Measurements from ENCODE around the gene FANCC.
"Not testable (repeated sequence)": the region's sequence is repeated elsewhere in the genome, so short reads cannot be mapped to it uniquely, and the experiment has no call there.

The FANCC gene

DNA sequence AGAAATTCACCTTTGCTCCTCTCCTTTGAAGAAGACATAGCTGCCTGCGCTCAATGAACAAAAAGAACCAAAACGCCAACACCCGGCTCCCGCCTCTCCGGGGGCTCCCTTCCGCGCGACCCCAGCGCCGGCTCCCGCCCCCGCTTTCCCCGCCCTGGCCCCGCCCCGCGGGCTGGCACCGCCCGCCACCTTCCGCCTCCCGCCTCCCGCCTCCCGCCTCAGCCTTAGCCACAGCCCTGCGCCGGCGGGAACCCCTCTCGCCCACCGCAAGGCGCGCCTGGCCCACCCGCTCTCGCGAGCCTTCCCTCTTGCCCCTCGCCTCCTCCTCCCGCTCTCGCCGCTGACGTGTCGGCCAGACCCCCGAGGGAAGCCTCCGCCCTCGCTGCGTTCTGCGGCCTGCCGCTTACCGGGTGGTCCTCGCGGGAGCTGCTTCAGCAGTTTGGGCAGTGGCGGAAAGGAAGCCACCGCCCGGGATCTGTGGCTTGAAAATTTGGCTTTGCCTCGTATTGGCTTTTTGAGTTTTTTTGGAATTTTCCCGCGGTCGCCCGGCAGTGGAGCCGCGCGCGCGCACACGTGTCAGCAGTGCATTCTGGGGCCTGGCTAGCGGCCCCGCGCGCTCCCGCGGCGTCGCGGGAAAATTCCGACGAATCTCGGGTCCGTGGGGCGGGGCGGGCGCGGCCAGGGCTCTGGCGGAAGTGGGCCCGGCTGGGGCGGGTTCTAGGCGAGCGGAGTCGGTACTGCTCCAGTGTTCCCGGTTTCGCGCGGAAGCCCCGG, at the start of gene FANCC:
Gene FANCC (minus strand): TSS at position 591 of the 774 bp plus-strand sequence. CDS start 68,418 bp downstream, outside the sequence.
- peak; percentile 82 to 93 for DNase-seq

DNA sequence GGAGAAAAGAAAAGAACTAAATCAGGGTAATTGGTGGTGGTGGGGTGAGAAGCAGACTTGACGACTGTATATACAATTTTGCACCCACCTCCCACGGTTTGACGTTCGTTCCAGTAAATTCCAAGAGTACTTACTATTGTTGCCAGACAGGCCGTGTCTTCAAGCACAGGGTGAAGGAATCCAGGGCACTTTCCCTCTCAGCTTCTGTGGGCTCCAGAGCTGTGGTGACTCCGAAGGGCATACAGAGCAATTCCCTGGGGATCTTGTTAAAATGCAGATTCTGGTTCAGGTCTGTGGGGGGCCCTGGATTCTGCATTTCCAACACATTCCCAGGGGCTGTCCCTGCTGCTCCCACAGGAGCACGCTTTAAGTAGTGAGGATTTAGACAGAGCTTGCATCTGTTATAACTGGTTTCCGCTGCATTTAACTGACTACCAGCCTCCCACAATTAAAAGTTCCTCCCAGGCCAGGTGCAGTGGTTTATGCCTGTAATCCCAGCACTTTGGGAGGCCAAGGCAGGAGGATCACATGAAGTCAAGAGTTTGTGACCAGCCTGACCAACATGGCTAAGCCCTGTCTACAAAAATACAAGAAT, 49.3 kb upstream of the FANCC start:
- no peak for DNase-seq

DNA sequence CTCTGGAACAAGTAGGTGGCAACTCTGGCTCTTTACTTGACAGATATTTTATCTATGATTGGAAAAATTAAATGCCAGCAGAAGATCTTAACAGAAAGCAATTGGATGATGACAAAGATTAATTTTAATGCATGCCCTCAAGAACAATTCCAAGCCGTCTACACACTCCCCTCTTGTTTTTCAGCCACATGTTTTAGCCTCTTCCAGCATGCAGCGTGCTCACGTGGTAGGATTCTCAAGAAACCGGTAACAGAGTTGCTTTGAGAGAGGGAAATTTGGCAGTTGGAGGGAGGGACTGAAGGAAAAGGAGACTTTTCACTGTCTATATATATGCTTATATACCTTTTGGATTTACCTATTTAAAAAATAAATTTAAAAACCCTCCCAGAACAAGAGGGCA, 48.3 kb upstream of the FANCC start:
- DNase-seq = no peak

DNA sequence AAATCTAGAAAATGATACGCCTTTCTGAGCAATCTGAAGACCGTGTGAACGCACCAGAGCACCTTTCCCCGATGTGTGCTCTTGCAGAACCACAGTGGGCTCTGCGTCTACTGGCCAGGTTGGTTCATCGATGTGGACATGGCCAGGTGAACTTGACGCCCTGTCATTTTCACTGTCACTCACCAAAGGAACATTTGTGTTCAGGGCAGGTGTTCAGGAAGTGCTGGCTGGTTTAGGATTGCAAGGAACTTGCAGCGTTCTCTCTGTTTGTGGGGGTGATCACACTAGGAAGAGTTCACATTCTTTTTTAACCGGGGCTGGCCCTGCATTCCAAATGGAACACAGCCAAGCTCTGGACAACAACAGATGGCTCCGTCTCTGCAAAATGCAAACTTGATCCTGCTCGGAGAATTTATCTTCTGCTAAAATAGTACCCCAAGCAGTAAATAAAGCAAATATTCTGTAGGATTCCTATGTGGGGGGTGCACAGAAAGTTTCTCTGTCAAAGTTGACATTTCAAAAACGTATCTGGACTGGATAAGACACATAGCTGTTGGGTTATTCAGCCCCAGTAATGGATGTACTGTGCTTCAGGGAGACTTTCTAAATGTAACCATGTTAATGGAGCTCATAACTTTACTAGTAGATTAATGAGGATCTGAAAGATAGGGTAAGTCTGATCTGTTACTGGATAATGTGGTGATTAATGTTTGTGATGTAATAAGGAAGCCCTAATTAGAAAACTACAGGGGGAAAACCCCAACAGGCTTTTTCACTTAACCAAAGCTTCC, 45.7 kb upstream of the FANCC start:
- no peak for DNase-seq

DNA sequence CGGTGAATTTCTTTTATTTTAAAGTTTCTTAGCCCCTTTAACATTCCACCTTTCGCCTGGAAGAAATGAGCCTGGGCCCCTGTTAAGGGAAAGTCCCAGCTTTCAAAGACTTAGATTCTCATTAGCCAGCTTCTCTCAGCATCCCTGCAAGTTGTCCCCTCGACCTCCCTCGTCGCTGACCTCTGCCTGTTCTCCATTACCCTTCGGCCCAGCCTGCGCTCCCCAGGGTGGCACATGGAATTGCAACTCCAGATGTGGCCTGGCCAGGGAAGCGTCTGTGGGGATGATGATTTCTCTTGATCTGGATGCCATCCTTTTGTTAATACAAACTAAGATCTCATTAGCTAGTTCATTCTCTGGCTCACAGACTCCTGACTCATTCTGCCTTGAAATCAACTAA, 43.4 kb upstream of the FANCC start:
- DNase-seq = no peak

- no peak for DNase-seq
Observed at GRCh38 chr9:95357316-95357715, 39.8 kb upstream of the FANCC start.

DNA sequence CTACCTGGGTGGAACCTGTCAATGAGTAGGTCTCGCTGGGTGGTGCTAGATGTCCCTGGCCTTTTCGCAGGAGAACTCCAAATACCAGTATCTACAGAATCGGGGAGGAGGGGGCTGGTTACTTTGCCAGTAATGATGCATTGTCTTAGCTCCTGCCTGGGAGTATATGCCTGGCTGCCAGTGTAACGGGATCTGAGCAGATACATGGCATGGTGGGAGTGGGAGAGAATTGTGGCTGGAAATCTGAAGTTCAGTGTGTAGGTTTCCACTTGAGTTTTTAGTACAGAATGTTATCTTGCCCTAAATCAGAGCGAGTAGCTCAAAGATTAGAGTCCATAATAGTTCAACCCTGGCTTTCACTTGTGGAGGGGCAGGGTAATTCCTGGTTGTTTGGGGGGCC, 38.0 kb upstream of the FANCC start:
- no peak for DNase-seq

DNA sequence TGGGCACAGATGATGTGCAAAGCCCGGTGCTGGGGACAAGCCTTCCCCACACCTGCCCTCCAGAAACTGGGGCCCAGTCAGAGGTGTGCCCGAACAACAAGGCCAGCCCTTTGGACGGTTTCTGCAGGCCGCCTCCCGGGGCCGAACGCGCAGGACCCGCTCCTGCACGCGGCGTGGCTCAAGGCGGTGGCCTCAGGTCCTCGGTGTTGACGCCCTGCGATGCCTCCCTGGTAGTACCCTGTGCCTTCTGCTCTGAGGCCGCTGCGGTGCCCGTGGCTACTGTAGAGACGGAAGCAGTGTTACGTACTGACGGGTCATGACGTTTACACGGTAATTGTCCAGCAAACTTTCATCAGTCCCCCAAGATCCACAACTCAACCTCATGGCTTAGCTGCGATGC, 33.5 kb upstream of the FANCC start:
- no peak for DNase-seq

GRCh38 chr9:95350266-95350665, 32.8 kb upstream of the FANCC start:
- DNase-seq = no peak

DNA sequence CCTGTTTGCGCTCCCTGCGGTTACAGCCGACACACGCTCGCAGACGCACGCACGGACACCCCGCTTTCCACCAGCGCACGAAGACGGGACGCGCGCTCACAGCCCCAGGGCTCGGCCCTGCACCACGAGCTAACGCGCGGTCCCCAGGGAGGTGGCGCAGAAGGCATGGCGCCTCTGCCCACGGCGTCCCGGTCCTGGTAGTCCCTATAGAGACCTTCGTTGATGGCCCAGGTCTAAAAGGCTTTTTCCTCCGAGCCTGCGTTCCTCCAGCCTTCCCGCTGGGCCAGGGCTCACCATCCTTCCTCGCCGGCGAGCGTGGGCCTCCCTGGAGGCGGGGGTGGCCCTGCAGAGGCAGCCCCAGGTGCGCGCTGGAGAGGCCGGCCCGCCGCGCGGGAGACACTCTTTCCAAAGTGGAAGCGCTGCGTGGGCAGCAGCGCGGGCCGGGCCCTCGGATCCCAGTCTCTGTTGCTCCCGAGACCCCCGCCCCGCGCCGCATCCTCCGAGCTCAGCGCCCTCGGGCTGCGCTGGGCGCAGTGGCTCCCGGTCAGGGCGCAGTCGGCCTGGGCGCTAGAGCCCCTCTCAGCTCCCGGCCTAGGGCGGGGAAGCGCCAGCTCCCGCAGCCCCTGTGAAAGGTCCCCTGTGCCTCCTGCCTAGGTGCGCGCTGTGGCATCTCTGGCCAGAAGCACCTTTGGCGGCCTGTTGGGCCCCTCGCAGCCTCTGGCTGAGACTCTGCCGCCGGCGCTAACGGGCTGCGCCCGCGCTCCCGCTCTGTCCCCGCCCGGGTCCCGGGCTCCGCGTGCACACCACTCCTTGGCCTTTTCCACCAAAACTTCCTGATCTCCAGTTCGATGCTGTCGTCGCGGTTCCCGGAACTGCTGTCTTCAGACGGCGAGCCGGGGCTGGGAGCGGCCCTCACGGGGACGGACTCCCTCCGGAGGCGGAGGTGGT, 31.9 kb upstream of the FANCC start:
- DNase-seq = no peak

DNA sequence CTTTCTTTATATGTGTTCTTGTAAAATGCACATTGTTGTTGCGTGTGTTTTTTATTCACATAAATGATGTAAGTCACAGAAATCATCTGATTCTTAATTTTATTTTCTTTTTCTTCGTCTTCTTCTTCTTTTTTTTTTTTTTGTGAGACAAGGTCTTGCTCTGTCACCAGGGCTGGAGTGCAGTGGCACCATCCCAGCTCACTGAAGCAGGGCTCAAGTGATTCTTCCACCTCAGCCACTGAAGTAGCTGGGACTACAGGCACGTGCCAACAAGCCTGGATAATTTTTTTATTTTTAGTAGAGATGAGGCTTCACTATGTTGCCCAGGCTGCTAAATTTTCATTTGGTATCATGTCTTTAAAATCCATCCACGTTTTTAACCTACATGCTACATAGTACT, 28.5 kb upstream of the FANCC start:
- no peak for DNase-seq

GRCh38 chr9:95344735-95345325, 27.3 kb upstream of the FANCC start:
- DNase-seq = peak; percentile 55 to 78

DNA sequence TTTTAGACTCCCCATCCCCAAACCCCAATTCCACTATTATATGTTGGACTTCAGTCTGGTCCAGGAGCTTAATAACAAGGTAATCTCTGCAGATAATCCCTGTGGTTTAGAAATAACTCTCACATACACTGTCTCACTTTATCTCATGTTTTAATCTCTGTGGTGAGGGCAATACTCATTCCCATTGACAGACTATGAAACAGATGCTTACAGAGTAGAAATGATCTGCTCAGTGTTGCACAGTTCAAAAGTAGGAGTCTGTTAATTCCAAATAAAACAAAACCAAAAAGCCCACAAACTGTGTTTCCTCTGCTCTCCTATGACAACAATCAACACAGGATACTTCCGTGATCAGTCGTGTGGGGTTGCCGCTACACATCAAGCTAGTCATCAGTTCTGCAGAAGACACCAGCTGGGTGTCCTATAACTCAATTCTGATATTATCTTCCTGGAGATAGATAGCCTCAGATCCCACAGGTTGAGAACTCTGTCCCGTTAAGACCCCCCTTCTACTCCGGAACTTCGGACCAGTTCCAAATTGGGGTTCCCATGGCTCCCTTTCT, 26.3 kb upstream of the FANCC start:
- DNase-seq = no peak

GRCh38 chr9:95342571-95342970, 25.1 kb upstream of the FANCC start:
- DNase-seq = no peak

DNA sequence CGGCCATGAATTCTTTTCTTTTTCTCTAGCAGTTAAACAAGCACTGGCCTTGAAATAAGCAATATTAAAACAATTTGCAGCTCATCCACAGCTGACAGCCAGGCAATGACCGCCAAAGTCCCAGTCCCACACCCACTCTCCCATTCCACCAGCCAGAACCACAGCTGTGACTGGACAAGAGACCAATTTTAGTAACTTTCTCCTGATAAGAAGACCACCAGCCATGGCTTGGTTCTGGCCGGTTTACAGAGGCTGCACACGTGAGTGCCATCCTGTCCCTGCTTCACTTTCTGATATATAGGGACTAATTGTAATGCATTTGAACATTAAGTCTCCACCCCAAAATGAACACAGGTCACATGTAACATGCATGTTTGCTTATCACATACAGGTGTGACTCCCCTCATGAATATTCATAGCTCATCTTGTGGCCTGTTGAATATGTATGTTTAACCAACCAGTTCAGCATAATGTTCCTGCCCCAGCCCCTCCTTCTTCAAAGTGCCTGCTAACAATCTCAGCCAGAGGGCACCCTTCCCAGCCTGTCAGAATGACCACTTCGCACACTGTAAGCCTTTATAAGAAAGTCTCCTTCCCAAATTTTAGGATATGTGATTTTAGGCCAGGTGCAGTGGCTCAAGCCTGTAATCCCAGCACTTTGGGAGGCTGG, 23.9 kb upstream of the FANCC start:
- DNase-seq = no peak

- DNase-seq = no peak
Observed at GRCh38 chr9:95338243-95338642, 20.7 kb upstream of the FANCC start.

GRCh38 chr9:95336281-95336680, 18.8 kb upstream of the FANCC start:
- peak in 1 of 2 donors; percentile 18 for DNase-seq

GRCh38 chr9:95333426-95333825, 15.9 kb upstream of the FANCC start:
- no peak for DNase-seq

DNA sequence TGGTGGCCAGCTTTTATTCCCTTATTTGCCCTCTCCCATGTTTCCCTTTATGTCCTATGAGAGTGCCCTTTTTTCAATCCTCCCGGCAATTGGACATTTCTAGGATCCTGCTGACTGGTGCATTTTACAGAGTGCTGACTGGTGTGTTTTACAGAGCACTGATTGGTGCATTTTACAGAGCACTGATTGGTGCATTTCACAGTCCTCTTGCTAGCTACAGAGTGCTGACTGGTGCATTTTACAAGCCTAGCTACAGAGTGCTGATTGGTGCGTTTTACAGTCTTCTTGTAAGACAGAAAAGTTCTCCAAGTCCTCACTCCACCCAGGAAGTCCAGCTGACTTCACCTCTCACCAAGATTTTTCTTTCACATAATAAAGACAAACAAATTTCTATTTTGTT, 15.4 kb upstream of the FANCC start:
- no peak for DNase-seq

- DNase-seq = no peak
Observed at GRCh38 chr9:95330720-95331404, 13.4 kb upstream of the FANCC start.

GRCh38 chr9:95329061-95329460, 11.6 kb upstream of the FANCC start:
- not testable (repeated sequence) for DNase-seq
